Activated CD8-positive, alpha-beta memory T cell treated with anti-CD3 and anti-CD28 coated beads, Interleukin-2, amount 50 U/mL, for 24 hours (primary cell): ENCODE results near the gene CMPK1.

Source experiments
- DNase-seq: peaks from one replicate; pipeline ENCODE4 v3.0.0-alpha.2; 2020; ENCODE audit errors: extremely low read depth

CMPK1 gene

DNA sequence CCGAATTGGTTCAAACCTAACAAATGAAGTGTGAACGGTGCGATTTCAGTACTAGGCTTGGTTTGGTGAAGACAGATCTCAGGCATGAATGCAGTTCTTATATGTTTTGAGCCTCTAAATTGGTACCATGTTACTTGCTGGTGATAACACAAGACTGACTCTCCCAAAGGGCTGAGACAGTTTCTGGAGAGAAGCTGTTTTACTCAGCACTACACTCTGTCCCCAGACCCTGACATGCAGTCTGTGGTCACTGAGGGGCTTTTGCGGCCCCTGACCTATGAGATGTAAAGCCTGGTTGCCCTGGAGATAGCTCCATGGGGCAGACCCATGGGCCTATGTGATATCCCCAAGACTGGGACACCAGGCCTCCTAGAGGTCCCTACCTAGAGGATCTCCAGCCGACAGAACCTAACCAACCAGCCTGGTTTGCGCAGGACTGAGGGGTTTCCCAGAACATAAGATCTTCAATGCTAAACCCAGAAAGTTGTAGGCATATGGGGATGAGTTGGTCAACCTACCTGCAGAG lies 63.1 kb downstream of the CMPK1 start:
- DNase-seq, result no peak

DNA sequence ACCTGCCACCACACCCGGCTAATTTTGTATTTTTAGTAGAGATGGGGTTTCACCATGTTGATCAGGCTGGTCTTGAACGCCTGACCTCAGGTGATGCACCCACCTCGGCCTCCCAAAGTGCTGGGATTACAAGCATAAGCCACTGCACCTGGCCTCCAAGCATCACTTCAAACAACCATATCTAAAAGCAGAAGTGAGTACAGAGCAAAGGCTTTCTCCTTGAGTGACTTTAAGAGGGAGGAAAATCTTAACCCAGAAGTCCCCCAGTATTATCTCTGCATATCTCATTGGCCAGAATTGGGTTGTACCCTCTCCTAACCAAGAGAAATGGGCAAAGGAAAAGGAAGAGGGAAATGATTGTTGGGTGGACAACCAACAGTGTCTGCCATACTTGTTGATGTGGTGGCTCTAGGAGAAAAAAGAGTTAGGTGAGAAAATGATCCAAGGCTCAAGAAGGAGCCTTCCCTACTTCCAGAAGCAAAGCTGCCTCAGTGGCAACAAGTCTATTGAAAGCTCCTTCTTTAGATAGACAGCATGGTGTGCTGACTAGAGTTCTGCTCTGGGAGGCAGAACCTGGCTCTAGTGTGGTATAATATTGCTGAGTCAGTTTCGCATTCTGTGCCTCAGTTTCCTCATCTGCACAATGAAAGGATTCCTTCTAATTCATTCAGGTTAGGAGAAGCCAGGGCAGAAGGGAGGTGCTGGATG lies 65.7 kb downstream of the CMPK1 start:
- DNase-seq, result no peak

DNA sequence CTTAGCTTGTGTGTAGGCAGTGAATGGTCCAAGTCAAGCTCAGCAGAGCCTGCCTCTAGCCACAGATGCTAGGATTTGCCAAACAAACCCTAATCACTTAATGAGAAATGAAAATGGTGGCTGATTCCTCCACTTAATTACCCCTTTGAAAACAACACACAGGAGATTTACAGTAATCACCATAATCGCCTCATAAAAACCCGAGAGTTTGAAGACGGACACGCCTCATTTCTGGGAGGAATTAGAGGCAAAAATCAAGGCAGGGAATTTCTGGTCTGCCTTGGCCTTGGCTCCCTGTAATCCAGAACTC lies 66.2 kb downstream of the CMPK1 start:
- DNase-seq, result no peak

DNA sequence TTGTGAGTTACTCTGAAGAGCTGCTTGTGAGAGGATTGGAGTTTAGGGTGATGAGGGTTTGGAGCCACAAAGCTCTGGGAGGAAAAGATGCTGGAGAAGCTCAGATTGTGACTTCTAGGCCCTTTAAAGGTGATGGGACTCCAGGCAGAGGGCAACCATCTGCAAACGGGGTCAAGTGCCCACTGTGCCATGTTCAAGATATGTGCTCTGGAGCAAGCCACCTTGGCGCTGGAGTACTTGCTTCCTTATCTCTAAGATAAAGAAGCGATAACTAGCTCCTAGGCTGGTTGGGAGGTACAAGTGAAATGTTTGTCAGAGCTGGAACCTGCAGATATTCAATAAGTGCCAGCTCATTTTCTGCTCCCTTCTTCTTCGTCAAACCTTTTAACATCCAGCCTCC lies 68.2 kb downstream of the CMPK1 start:
- DNase-seq, result no peak

DNA sequence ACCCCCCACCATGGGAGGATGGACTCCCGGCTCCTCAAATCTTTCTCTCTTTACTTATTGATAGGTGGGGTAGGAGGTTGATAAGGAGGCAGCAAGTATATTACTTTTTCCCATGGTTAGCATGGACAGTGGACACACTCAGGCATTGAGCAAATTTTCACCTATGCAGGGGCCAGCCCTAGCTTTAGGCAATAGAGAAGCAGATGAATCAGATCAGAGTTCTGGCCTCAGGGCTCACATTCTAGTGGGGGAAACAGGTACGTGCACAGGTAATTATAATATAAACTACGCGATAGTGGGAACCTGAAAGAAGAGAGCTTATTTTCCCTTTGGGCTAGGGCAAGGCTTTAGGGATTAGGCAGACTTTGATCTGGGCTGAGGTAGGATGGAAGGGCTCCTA lies 69.0 kb downstream of the CMPK1 start:
- no peak for DNase-seq

DNA sequence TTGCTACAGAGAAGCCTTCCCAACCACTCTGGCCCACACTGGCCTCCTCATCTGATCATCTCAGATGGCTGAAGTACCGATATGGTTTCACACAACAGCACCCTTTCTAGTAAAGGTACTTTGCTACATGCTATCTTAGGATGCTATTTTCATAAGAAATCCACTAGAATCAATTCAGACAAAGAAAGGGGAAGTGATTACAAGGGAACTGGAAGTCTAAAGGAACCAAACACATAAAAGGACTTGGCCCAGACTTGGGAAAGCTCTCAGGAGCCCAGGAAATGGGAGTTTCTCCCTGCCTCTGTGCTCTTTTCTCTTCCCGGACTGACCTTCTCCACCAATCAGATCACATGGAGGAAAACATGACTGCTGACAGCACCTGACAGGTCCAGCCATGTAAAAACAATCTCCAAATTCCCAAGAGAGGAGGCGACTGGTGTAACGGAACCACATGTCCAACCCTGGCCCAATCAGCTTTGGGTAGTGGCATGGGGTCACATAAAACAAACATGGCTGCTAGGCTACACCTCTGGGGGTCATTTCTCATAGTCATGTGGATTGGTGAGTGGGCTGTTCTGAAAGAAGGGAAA lies 69.8 kb downstream of the CMPK1 start:
- no peak for DNase-seq

DNA sequence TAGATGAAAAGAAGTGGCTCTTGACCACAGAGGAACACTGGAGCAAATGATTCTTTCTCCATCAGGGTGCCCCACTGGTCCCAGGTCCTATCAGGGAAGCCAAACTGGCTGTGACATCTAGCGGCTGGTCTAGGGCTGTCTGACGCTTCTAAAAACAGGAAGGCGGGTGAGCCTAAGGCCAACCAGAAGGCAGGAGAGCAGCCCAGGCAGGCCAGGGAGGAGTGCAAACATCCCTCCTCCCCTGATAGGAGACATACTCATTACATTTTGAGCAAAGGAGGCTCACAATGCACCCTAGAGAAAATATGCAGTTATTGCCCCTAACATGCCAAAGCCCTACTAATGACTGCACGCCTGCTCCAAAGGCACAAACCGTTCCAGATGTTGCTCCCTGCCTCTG lies 72.1 kb downstream of the CMPK1 start:
- no peak for DNase-seq

DNA sequence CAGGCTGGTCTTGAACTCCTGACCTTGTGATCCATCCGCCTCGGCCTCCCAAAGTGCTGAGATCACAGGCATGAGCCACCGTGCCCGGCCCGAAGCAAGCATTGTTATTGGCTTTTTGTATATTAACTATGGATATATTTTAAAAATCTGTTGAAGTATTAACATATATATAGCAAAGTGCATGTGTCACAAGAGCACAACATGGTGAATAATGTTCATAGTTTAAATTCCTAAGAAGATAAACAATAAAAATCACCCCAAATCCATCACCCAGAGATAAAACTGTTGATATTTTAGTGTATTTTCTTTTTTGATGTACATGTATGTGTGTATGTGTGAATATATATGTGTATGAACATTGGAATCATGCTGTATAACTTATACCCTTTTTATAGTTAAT lies 73.4 kb downstream of the CMPK1 start:
- DNase-seq, result no peak

DNA sequence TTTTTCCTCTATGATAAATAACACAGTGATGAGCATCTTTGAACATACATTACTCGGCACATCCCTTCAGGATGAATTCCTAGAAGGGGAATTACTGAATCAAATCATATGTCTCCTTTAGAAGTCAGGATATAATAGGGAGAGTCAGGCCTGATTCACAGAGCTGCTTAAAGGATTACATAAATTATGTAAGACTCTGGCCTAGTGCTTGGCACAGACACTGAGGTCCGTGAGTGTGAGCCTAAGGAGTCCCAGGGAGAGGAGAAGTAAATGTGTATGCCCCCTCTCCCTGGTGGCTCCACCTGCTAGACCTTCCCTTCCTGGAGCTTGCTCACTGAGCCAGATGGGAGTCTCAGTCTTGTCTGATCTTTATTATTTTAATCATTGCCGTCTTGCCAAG lies 73.9 kb downstream of the CMPK1 start:
- no peak for DNase-seq

DNA sequence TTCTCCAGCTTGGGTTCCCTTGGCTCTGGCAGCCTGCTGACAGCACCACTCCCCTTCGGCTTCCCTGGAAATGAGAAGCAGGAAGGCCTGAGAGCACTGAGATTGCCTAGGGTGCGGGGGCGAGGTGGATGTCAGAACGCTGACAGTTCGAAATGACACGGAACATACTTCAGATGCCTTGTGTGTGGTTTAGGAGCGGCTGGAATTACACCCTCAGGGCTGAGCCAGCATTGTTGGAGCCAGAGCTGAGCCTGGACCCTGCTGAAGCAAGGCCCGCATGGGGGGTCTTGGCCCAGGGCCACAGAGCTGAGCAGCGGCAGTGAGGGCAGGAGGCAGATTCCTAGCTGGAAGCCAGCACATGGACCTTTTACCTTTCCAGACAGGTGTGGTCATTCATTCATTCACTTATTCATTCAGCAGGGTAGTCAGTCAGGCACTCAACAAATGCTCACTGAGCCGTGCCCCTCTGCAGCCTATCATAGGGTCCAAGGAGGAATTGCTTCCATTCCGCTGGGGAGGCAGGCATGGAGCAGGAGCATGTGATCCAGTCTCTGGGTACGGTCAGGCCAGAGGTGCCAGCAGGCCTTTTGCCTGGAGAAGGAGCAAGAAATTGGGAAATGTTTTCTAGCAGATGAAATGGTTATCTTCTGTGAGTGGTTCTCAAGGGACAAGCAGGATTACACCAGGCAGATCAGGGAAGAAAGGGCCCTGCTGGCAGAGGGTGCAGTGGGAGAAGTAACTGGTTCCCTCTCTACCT lies 75.9 kb downstream of the CMPK1 start:
- no peak for DNase-seq

DNA sequence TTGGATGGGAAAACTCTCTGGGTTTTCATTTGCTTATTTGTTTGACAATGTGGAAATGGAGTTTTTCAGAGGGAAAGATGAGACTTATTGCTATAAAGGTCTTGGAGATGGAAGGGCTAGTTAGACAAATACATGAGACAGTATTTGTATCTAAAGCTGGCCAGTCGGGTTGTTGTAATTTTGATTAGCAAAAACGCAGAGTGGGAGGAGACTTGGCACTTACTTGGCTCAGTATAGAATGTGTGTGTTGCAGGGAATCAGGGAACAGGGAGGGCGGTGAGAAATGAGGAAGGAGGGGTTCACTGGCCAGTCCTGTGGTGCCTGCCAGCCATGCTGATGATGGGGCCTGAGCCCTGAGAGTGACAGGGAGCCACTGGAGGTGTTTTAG lies 76.5 kb downstream of the CMPK1 start:
- no peak for DNase-seq

DNA sequence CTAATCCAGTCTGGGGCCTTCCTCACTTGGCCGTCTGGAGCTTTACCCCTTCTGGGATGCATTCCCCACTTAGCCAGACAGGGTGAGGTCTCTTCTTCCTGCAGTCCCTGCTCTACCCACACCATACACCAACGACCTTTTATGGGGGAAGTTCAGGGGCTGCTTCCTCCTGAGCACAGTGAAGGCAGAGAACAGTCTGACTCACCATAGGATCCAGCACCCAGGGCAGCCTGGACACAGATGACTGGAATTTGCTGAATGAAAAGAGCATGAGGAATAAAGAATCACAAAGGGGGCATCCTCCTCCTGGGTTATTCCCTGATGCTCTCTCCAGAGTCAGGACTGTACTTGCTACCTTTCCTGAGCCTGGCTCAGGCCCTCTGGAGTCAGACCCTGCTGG lies 77.8 kb downstream of the CMPK1 start:
- DNase-seq, result no peak

DNA sequence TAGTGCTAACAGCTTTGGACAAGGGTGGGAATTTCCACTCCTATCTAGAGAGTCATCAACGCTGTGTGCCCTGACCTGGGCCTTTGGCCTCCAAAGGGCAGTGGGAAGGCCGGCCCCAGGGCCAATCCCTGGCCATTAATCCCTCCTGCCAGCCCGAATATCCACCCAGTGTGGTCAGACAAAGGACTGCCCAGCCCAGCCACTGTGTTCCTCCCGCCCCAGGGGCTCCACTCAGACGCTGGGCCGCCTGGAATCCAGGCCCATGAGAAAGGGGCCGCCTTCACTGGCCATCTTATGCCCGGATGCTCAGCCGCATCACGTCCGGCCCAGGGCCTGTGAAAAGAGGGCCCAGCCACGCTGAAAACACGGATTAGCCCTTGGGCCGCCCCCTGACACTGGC lies 78.8 kb downstream of the CMPK1 start:
- DNase-seq, result no peak

DNA sequence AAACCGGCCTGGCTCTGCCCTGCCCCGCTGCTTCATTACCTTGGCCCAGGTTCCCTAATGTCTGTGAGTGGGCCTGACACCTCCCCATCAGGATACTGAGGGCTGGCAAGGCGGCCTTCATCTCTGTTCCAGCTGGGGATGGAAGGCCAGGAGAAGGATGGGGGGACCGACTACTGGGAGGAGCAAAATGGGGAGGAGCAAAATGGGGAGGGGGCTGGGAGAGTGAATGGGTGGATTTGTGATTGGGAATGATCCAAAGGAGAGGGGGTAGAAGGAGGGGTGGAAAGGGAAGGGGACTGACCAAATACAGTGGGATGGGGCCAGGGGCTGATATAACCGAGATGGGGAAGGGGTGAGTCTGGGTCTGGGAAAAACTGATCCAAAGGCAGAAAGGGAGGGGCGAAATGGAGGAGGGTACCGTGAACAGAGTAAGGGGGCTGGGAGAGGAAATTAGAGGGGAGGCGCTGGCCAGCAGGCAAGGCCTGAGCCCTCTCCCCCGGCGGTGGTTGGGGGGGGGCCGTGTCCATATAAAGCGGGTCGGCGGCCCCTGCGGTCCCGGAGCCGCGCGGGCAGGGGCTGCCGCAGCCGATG lies 82.2 kb downstream of the CMPK1 start, which contains the start of gene FOXE3:
Gene FOXE3 (plus strand): TSS at position 558 of the 591 bp plus-strand sequence. CDS start 31 bp downstream, at position 589.
- no peak for DNase-seq

DNA sequence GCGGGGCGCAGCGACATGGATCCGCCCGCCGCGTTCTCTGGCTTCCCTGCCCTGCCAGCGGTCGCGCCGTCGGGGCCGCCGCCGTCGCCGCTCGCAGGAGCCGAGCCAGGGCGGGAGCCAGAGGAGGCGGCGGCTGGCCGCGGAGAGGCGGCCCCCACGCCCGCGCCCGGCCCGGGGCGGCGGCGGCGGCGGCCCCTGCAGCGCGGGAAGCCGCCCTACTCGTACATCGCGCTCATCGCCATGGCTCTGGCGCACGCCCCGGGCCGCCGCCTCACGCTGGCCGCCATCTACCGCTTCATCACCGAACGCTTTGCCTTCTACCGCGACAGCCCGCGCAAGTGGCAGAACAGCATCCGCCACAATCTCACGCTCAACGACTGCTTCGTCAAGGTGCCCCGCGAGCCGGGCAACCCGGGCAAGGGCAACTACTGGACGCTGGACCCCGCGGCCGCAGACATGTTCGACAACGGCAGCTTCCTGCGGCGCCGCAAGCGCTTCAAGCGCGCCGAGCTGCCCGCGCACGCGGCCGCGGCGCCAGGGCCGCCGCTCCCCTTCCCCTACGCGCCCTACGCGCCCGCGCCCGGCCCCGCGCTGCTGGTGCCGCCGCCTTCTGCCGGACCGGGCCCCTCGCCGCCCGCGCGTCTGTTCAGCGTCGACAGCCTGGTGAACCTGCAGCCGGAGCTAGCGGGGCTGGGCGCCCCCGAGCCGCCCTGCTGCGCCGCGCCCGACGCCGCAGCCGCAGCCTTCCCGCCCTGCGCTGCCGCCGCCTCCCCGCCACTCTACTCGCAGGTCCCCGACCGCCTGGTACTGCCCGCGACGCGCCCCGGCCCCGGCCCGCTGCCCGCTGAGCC lies 83.0 kb downstream of the CMPK1 start:
- DNase-seq, result no peak

DNA sequence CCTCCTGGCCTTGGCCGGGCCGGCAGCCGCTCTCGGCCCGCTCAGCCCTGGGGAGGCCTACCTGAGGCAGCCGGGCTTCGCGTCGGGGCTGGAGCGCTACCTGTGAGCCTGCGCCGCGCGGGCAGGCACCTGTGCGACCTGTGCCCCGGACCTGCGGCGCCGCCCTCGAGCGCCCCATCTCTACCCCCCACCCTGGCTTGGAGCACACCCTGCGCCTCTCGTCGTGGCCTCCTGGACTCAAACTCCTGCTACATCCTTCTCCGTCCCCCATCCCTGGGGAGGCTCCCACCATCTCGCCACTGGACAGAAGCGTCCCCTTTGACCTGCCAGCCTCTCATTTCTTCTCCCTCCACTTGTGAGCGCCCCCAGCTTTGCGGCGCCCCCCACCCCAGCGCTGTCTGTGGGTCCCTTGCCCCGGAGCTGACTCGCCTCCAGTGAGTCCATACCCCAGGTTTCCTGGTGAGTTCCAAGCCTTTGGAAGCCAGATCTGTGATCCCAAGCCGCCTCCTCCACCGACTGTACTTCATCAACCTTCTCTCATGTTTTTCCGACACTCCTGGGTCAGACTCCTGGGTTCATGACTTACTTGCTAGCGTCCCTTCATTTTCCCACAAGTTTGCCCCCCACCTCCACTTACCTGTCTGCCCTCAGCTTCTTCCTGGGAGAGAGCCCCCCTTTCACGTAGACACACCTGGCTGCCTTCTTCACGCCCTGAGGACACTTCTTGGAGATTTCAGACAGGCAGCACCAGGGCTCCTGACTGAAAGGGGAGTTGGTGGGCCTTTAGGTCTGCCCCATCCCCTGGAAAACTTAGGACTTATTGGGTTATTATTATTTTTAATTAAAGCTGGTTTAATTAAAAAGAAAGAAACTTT lies 83.8 kb downstream of the CMPK1 start:
- no peak for DNase-seq

DNA sequence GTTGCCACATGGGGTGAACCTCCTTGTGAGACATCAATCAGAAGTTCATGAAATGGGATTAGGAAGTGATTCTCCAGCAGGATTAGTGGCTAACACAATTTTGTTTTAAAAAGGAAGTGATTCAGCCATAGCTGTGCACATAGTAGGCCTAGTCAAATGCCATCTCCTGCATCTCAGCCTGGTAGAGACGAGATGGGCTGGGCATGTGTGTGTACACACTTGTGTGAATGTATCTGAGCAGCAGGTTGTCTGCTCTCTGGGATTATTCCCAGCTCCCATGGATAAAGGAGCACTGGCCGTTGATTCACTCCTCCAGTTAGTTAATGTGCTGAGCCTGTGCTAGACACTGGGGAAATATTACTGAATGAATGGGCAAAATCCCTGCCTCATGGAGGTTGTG lies 84.5 kb downstream of the CMPK1 start:
- no peak for DNase-seq

DNA sequence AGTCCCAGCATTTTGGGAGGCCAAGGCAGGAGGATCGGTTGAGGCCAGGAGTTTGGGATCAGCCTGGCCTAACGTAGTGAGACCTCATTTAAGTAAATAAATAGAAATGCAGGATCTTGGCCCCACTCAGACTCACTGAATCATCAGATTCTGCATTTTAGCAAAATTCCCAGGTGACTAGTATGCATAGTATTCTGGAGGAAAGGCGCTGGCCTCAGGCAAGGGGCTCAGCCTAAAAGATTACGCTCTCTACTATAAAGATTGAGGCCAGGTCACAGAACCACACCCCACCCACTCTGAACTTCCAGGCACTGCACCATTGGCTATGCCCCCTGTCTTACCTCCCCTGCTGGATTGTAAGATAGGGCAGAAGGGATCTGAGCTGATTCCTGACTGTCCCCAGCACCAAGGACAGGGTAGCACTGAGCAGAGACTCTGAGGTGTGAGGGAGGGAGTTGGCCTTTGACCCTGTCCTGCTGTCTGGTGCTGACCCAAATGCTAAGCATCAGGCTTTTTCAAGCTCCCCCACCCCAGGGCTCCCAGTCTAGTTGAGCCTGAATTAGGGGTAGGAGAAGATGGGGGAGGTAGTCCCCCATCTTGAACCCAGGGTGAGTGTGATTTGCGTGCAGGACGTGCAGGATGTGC lies 85.2 kb downstream of the CMPK1 start:
- no peak for DNase-seq

DNA sequence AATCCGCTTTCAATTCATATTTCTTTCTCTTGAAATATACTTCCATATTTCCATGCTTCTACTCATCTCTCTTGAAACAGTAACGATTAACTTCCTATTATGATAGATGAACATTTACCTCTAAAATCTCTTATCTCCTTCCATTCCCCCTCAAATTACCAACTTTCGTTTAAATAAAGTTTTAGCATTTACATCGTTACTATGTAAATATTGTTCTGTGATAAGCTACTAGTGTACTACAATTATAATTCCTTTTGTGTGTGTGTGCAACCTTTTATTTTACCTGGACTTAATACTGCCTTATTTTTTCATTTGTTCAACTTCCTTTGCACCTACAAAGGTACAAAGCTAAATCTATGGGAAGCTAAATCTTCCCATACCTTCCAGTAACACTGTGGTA lies 87.0 kb downstream of the CMPK1 start:
- DNase-seq, result no peak

DNA sequence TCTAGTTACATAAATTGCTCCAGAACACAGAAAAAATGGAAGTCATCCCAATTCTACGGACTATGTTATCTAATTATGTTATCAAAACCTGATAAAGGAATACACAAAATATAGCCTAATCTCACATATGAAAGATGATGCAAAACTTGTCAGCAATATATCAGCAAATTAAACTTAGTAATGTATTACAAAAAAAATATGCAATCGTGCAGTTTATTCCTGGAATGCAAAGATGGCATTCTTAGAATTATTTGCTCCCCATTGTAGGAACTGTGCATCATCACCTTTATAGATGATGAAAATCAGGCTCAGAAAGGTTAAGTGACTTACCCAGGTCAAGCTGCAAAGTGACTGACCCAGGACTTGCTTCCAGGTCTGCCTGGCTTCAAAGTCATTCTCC lies 90.3 kb downstream of the CMPK1 start:
- no peak for DNase-seq
